GM19025 (cell line): ENCODE measurements around the gene RRAGD.

Experiments
- ATAC-seq: cut with Tn5 transposase; IDR thresholded peaks from one replicate; pipeline ENCODE4 v1.9.1; 2021; ENCODE audit warnings: mild to moderate bottlenecking, low read depth, moderate library complexity; ENCODE audit not compliant: unreplicated experiment

RRAGD gene

GRCh38 chr6:89350281-89350966, 61.6 kb downstream of the RRAGD start:
- ATAC-seq, result no peak

GRCh38 chr6:89348372-89348771, 63.7 kb downstream of the RRAGD start:
- no peak for ATAC-seq

- no peak for ATAC-seq
Measured at GRCh38 chr6:89347825-89348224, 64.2 kb downstream of the RRAGD start.

DNA sequence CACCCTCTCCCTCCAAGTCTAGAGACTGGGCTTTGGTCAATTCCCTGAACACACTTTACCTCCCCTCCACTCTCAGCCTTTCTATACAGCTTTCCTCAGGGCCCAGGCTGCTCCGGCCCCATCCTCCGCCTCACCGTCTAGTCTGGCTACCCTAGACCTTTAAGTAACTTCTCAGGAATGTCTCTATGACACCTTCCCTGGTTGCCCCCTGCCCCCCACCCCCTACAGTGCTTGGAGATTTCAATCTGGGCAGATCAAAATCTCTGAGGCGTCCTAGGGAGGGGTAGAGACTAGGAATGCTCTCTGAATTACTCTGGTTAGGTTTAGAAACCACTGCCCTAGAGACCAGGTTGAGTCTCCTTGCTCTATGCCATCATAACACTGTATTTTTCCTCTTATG, 65.6 kb downstream of the RRAGD start:
- no peak for ATAC-seq

DNA sequence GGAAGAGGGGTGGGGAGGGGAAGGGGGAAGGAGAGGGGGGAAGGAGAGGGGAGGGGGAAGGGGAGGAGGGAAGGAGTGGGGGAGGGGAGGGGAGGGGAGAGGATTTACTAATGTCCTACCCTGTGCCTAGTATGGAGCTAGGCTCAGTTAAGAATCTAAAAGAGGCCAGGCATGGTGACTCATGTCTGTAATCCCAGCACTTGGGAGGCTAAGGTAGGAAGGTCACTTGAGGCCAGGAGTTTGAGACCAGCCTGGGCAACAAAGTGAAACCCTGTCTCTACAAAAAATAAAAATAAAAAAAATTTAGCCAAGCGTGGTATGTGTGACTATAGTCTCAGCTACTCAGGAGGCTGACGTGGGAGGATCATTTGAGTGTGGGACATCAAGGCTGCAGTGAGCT, 72.5 kb downstream of the RRAGD start:
- no peak for ATAC-seq

DNA sequence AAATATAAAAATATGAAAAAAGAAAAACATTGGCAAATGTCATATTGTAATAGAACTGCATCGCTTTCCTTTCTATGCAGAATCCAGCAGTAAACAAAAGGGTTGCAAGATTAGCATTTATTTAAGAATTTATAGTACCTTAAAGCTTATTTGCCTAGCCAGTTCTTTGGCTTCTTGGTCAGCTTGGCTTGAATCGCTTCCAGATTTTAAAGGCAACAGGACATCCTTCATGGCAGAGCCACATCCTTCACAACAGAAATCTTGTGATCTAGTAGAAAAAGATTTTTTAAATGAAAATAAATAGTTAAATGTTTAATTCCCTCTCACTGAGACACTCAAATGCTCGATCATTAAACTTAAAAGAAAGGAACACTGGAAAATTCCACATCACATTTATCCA, 76.9 kb downstream of the RRAGD start:
- no peak for ATAC-seq

- ATAC-seq, result no peak
Measured at GRCh38 chr6:89330910-89331309, 81.2 kb downstream of the RRAGD start.

- no peak for ATAC-seq
Measured at GRCh38 chr6:89328976-89329375, 83.1 kb downstream of the RRAGD start.

DNA sequence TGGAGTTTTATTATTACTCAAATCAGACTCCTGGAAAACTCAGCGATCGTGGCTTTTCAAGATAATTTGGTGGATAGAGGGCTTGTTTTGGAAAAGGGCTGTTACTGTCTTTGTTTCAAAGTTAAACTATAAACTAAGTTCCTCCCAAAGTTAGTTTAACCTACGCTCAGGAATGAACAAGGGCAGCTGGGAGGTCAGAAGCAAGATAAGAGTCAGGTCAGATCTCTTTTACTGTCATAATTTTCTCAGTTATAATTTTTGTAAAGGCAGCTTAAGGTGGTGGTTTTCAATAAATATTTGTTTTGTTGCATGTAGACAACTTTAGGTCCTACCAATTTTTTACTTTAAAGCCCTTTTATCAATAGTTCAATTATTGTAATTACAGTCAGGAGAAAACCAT, 87.8 kb downstream of the RRAGD start:
- no peak for ATAC-seq

DNA sequence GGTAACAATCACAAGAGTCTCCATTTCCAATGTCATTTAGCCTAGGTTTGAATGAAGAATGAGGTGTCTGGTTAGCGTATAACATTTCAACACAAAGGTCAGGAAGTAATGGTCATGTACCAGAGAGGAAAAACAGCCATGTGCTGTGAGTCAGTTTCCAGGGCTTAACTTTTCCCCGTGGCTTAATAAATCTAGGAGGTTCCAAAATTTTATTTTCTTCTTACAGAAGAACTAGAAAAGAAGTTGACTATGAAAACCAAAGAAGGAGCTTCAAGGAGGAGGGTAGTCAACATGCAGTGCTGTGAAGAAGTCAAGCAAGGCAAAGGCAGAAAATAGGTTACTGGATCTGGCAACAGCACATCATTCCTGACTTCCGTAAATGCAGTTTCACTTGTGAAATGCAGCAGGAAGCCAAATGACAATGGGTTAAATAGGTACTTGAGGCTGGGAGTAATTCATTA, 88.5 kb downstream of the RRAGD start:
- no peak for ATAC-seq

DNA sequence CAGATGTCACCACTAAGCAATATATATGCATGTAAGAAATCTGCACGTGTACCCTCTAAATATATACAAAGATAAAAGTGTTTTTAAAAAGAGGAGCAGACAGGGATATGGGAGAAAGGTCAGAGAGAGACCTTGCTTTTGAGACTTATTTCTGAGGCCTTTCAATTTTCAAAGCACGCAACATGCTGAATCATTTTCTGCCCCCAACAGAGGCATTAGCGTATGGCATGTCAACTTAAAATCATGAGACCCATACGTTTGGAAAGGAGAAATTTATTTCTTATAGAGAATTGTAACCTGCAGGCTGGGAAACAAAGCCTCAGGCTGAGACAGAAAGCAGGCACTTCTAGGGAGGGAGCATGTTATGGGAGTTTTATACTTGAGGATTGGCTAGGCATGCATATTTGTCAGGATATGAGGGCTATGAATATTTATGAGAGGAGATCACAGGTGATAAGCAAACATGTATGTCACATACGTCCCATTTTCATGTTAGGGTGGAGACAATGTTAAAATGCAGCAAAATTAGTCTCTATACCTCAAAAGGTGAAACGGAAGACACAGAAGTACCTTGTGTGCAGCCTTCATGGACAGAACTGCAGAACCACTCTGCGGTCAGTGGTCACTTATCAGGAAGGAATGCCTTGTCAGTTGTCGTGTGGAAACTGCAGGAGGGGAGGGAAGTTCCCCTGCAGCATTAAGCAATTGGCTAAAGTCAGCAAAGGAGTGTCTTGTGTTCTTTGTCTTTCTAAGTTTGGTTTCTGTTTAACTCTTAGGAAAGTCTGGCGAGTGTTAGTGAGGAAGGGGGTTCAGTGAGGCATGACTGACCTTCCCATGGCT, 90.7 kb downstream of the RRAGD start:
- ATAC-seq, result no peak

DNA sequence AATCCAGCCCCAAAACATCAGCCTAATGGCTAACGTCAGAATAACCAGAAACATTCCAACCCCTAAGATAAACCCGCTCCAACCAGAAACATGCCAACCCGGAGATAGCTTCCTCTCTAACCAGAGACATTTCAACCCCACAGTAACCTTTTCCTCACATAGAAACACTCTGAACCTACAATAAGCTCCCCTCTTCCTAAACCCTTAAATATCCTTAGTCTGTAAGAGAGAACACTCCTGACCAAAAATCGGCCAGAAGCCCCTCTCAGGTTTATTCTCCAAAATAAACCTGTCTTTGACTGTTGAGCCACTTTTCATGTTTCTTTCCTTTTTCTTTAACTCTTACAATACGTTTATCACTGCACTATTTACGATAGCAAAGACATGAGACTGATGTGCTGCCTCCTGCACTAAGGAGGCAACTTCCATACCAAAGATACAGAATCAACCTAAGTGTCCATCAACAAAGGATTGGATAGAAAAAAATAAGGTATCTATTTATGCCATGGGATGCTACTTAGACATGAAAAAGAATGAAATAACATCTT, 92.0 kb downstream of the RRAGD start:
- no peak for ATAC-seq

GRCh38 chr6:89317067-89317466, 95.0 kb downstream of the RRAGD start:
- ATAC-seq, result no peak

GRCh38 chr6:89315249-89315885, 96.7 kb downstream of the RRAGD start, which contains the start of gene GABRR2:
Gene GABRR2, minus strand, starts transcription at chr6:89315299. Its CDS starts 134 bp downstream, at chr6:89315165.
- ATAC-seq, result no peak

- no peak for ATAC-seq
Measured at GRCh38 chr6:89314692-89315091, 97.4 kb downstream of the RRAGD start.
